Calu3 (cell line): ENCODE measurements around the gene NEK11. TPM values are rescaled to one million over a fixed set of nuclear protein-coding genes. Genes with fewer than 3 reads are reported as not detected.

Source experiments
- BruUV-seq: library from RNA; stranded (reverse); fragments of 400-500 nt; replicated peaks from 2 replicates; lab custom pipeline; 2021; lab: Mats Ljungman, UMichigan
- CTCF ChIA-PET: fragments of 300-600 bp; sonication (Branson Sonifier 250); formaldehyde crosslinking; loops from one replicate; lab custom pipeline; 2022; ENCODE audit warnings: antibody characterized with exemption; lab: Charles Lee
- DNase-seq: peaks from one replicate; pipeline ENCODE4 v3.0.0; 2022
- H3K27ac Mint-ChIP-seq: one replicate; pipeline ENCODE4 v1.8.0; 2022; ENCODE audit warnings: mixed read lengths; ENCODE audit not compliant: unreplicated experiment
- H3K27me3 Mint-ChIP-seq: one replicate; pipeline ENCODE4 v1.8.0; 2022; ENCODE audit warnings: mixed read lengths; ENCODE audit not compliant: unreplicated experiment
- H3K36me3 Mint-ChIP-seq: one replicate; pipeline ENCODE4 v1.8.0; 2022; ENCODE audit warnings: mild to moderate bottlenecking, moderate library complexity, mixed read lengths; ENCODE audit not compliant: insufficient read depth, unreplicated experiment
- H3K4me1 Mint-ChIP-seq: one replicate; pipeline ENCODE4 v1.8.0; 2022; ENCODE audit warnings: mild to moderate bottlenecking, low read depth, mixed read lengths; ENCODE audit not compliant: unreplicated experiment
- H3K4me3 Mint-ChIP-seq: one replicate; pipeline ENCODE4 v1.8.0; 2022; ENCODE audit warnings: mild to moderate bottlenecking, low read depth, moderate library complexity, mixed read lengths; ENCODE audit not compliant: unreplicated experiment
- H3K9me3 Mint-ChIP-seq: one replicate; pipeline ENCODE4 v1.8.0; 2022; ENCODE audit warnings: low read depth, mixed read lengths; ENCODE audit not compliant: unreplicated experiment
- CTCF ChIP-seq: fragments of 200-600 bp; IDR thresholded peaks from one replicate; pipeline ENCODE4 v1.8.0; 2022; ENCODE audit warnings: antibody characterized with exemption; ENCODE audit not compliant: unreplicated experiment
- intact Hi-C: fragments of 100-400 bp; cut with micrococcal nuclease; formaldehyde crosslinking; loops from one replicate; pipeline ENCODE4 v1.10.0; 2022; ENCODE audit not compliant: unreplicated experiment
- total RNA-seq: library from RNA; stranded (reverse); gene quantifications from 2 replicates; pipeline ENCODE4 v1.2.3, GENCODE V29; 2022

Gene NEK11
- total RNA-seq, 1 experiment from 2014 or later, result 23.9 TPM

DNA sequence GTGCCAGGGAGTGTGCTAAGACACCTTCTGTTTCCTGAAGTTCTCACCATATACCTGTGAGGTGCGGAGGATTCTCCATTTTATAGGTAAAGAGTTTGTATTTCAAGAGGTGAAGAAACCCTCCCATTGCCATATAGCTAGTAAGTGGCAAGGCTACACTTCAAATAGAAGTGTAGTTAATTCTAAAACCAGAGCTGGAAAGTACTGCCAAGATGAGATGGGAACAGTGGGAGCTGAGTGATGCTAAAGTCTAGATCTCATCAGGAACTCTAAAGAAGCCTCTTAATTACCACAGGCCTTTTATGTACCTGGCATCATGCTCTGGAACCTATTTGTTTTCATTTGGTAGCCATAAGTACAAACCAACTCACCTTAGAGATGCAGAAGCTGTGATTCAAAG, 256.3 kb downstream of the NEK11 start:
- DNase-seq, result no peak
- no TSS peak for BruUV-seq
- intact Hi-C loops, result no loop called here
- H3K4me1 Mint-ChIP-seq, result no peaks in the 10 kb centered on the region
- H3K36me3 Mint-ChIP-seq, result no peaks in the 10 kb centered on the region
- H3K9me3 Mint-ChIP-seq, result no peaks in the 10 kb centered on the region
- no peak overlapping the region for H3K27ac Mint-ChIP-seq
- TF ChIP-seq CTCF, result no peak
- no peaks in the 10 kb centered on the region for H3K27me3 Mint-ChIP-seq
- CTCF ChIA-PET, result no interaction called here
- no peak overlapping the region for H3K4me3 Mint-ChIP-seq

DNA sequence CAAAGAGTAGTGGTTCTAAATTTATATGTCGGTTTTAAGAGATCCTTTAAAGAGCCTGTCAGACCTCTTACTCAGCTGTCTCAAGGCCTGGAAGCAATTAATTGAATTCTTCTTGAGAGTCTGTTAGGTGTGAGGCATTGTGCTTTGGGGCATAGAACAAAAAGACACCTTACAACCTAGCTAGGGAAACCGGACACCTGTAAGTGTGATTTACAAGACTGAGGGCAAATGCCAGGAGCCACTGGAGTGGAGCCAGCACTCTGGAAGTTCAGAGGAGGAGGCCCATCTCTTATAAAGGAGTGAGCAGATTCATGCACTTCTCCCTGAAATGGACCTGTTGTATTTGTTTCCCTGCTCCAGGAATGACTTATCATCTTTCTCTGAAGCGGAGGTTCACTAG, 257.2 kb downstream of the NEK11 start:
- Mint-ChIP-seq H3K4me3 (no peak overlapping the region), H3K27me3 (no peaks in the 10 kb centered on the region), H3K4me1 (no peaks in the 10 kb centered on the region), H3K9me3 (no peaks in the 10 kb centered on the region), H3K27ac (no peak overlapping the region), H3K36me3 (no peaks in the 10 kb centered on the region)
- no peak for TF ChIP-seq CTCF
- BruUV-seq, result no TSS peak
- CTCF ChIA-PET, result no interaction called here
- intact Hi-C loops, result no loop called here
- DNase-seq, result no peak

DNA sequence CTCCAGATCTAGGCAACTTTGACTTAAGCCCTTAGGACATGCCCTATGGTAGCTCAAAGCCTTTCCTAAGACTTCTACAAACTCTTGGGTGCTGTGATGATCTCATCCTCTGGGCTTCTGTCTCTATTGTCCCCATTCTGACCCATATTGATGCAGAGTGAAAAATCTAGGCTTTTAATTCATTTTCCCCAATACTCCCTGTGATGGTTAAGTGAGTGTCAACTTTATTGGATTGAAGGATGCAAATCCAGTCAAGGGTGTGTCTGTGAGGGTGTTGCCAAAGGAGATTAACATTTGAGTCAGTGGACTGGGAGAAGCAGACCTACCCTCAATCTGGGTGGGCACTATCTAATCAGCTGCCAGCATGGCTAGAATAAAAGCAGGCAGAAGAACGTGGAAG, 257.6 kb downstream of the NEK11 start:
- CTCF ChIA-PET, result no interaction called here

DNA sequence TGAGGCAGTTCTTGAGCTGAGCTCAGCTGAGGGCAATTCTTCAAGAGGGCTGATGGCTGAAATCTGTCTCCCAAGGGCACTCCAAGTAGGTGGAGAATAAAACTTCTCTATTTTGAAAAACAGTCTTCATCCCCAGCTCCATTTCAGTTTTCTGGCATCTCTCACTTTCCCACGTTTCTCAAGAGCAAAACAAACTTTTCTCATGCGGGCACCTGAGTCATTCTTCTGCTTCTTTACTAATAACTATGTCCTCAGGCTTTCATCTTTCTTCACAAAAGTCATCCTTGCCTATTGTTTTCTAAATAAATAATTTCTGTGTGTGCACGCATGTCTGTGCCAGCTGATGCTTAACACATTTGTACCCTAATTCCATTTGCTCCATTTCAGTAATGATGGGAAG, 258.8 kb downstream of the NEK11 start:
- no TSS peak for BruUV-seq
- CTCF ChIA-PET, result no interaction called here
- H3K36me3 Mint-ChIP-seq, result no peaks in the 10 kb centered on the region
- TF ChIP-seq CTCF, result no peak
- H3K4me3 Mint-ChIP-seq, result no peak overlapping the region
- no peaks in the 10 kb centered on the region for H3K9me3 Mint-ChIP-seq
- no peak for DNase-seq
- no peaks in the 10 kb centered on the region for H3K27me3 Mint-ChIP-seq
- H3K27ac Mint-ChIP-seq, result no peak overlapping the region
- intact Hi-C loops, result no loop called here
- no peaks in the 10 kb centered on the region for H3K4me1 Mint-ChIP-seq

More for the DNA sequence above, 257.6 kb downstream of the NEK11 start:
- BruUV-seq, result no TSS peak
- DNase-seq, result no peak
- intact Hi-C loops, result no loop called here
- Mint-ChIP-seq H3K9me3 (no peaks in the 10 kb centered on the region), H3K4me3 (no peak overlapping the region), H3K4me1 (no peaks in the 10 kb centered on the region), H3K27me3 (no peaks in the 10 kb centered on the region), H3K36me3 (no peaks in the 10 kb centered on the region), H3K27ac (no peak overlapping the region)
- TF ChIP-seq CTCF, result no peak
